HG03135 (cell line): ENCODE measurements around the gene ANKMY1.

ENCODE experiments used
- ATAC-seq: cut with Tn5 transposase; IDR thresholded peaks from one replicate; pipeline ENCODE4 v1.9.1; 2021; ENCODE audit warnings: mild to moderate bottlenecking, moderate library complexity; ENCODE audit not compliant: unreplicated experiment

ANKMY1 gene

GRCh38 chr2:240437551-240437860 lies 120.3 kb downstream of the ANKMY1 start:
- ATAC-seq, result no peak

GRCh38 chr2:240436683-240437550 lies 120.9 kb downstream of the ANKMY1 start:
- no peak for ATAC-seq

- ATAC-seq, result no peak
These were observed 121.7 kb downstream of the ANKMY1 start for GRCh38 chr2:240435948-240436682.

GRCh38 chr2:240435457-240435947 lies 122.3 kb downstream of the ANKMY1 start, which contains the start of gene GPC1:
TSS of gene GPC1 (plus strand) at chr2:240435663. CDS start at chr2:240435919, 256 bp downstream.
- no peak for ATAC-seq

- ATAC-seq, result no peak
These were observed 122.9 kb downstream of the ANKMY1 start for GRCh38 chr2:240434728-240435456.

- no peak for ATAC-seq
These were observed 123.6 kb downstream of the ANKMY1 start for GRCh38 chr2:240433973-240434727.

GRCh38 chr2:240432820-240433801 lies 124.7 kb downstream of the ANKMY1 start:
- ATAC-seq, result no peak

- no peak for ATAC-seq
These were observed 125.4 kb downstream of the ANKMY1 start for GRCh38 chr2:240432430-240432819.

- no peak for ATAC-seq
These were observed 125.9 kb downstream of the ANKMY1 start for GRCh38 chr2:240431661-240432424.

- no peak for ATAC-seq
These were observed 126.5 kb downstream of the ANKMY1 start for GRCh38 chr2:240431271-240431660.

- ATAC-seq, result no peak
These were observed 127.2 kb downstream of the ANKMY1 start for GRCh38 chr2:240430595-240430994.

- ATAC-seq, result no peak
These were observed 127.8 kb downstream of the ANKMY1 start for GRCh38 chr2:240429872-240430491.
